K562 (cell line): ENCODE measurements around the gene SLC7A6OS. TPM values are rescaled to one million over a fixed set of nuclear protein-coding genes. Genes with fewer than 3 reads are reported as not detected.

Source experiments
- BHLHE40 ChIP-seq: IDR thresholded peaks from 2 replicates; pipeline ENCODE4 v1.6.1; 2011; ENCODE audit warnings: low read length, improper control_type of control experiment
- CBFA2T2 ChIP-seq: fragments of 450-650 bp; conservative IDR thresholded peaks from 2 replicates; pipeline ENCODE4 v1.6.1; 2017; ENCODE audit warnings: mild to moderate bottlenecking
- CBFA2T3 ChIP-seq: fragments of 450-650 bp; IDR thresholded peaks from 2 replicates; pipeline ENCODE4 v1.6.1; 2017
- DPF2 ChIP-seq: fragments of 450-650 bp; IDR thresholded peaks from 2 replicates; pipeline ENCODE4 v1.6.1; 2016
- EP300 ChIP-seq: IDR thresholded peaks from 2 replicates; pipeline ENCODE4 v1.6.1; 2012; ENCODE audit warnings: low read length, improper control_type of control experiment
- ETV1 ChIP-seq: fragments of 450-650 bp; conservative IDR thresholded peaks from 2 replicates; pipeline ENCODE4 v1.6.1; 2016; ENCODE audit warnings: missing genetic modification characterization, control low read depth, low read depth, missing compliant biosample characterization
- LEF1 ChIP-seq: fragments of 450-650 bp; IDR thresholded peaks from 2 replicates; pipeline ENCODE4 v1.6.1; 2016; ENCODE audit warnings: mild to moderate bottlenecking
- NFIC ChIP-seq: fragments of 450-650 bp; IDR thresholded peaks from 2 replicates; pipeline ENCODE4 v1.6.1; 2017; ENCODE audit warnings: mild to moderate bottlenecking, inconsistent platforms
- RAD51 ChIP-seq: fragments of 450-650 bp; IDR thresholded peaks from 2 replicates; pipeline ENCODE4 v1.7.1; 2016; ENCODE audit warnings: low read depth, mild to moderate bottlenecking, borderline replicate concordance
- SMAD4 ChIP-seq: fragments of 250-450 bp; sonication (Bioruptor Pico); conservative IDR thresholded peaks from 2 replicates; pipeline ENCODE4 v1.8.0; 2021; ENCODE audit warnings: inconsistent platforms, mild to moderate bottlenecking, moderate library complexity
- SMARCA4 ChIP-seq: fragments of 450-650 bp; IDR thresholded peaks from 2 replicates; pipeline ENCODE4 v1.6.1; 2016
- SOX6 ChIP-seq: fragments of 450-650 bp; IDR thresholded peaks from 2 replicates; pipeline ENCODE4 v1.6.1; 2014; ENCODE audit warnings: mild to moderate bottlenecking
- TBL1XR1 ChIP-seq, 2 experiments: IDR thresholded peaks; 2 replicates each; pipeline ENCODE4 v1.6.1; 2012; ENCODE audit warnings: improper control_type of control experiment in 2 of 2, low read length in 2 of 2, mild to moderate bottlenecking in 1 of 2
- TFAM ChIP-seq: fragments of 250-450 bp; sonication (Bioruptor Pico); conservative IDR thresholded peaks from 2 replicates; pipeline ENCODE4 v1.5.0; 2021; ENCODE audit warnings: mild to moderate bottlenecking, moderate library complexity
- ZNF766 ChIP-seq: fragments of 200-800 bp; sonication (Bioruptor generic); conservative IDR thresholded peaks from 2 replicates; pipeline ENCODE4 v1.6.1; 2016; ENCODE audit warnings: missing genetic modification characterization, missing compliant biosample characterization
- polyA plus RNA-seq, 8 experiments: library from polyadenylated mRNA; depleted of rRNA in 4 of 8; stranded (reverse) in 5 of 8; unstranded in 3 of 8; fragments of >200 nt; fragmentation: Nextera tagmentation in 2 of 8; fragmentation: Illumina TruSeq in 1 of 8; extraction: Ambion mirVana in 2 of 8; extraction: Trizol in 1 of 8; gene quantifications; 2 replicates each; pipeline versions ENCODE4 v1.2.1 to v1.2.3, GENCODE V29; 2011 to 2014; ENCODE audit warnings: inconsistent platforms in 1 of 8, missing spikeins in 1 of 8
- total RNA-seq, 7 experiments: library from RNA; depleted of rRNA in 6 of 7; stranded (reverse); fragments of >200 nt in 6 of 7; fragmentation: Illumina TruSeq in 2 of 7; extraction: Trizol in 2 of 7; gene quantifications; 2 replicates each; pipeline versions ENCODE4 v1.2.1 to v1.2.3, GENCODE V29; 2011 to 2021; ENCODE audit warnings: low replicate concordance in 1 of 7
- TF ChIP-seq, protein P1 (sequence below): fragments of 450-650 bp; IDR thresholded peaks from 2 replicates; pipeline ENCODE4 v1.6.1; 2016
- TF ChIP-seq, protein P2 (sequence below): fragments of 450-650 bp; IDR thresholded peaks from 2 replicates; pipeline ENCODE4 v1.6.1; 2016; ENCODE audit warnings: low read depth, mild to moderate bottlenecking, moderate library complexity
- TF ChIP-seq, protein P3 (sequence below): fragments of 450-650 bp; IDR thresholded peaks from 2 replicates; pipeline ENCODE4 v1.6.1; 2016; ENCODE audit warnings: borderline replicate concordance
- TF ChIP-seq, protein P4 (sequence below): fragments of 200-800 bp; sonication (Bioruptor generic); IDR thresholded peaks from 2 replicates; pipeline ENCODE4 v1.6.1; 2017; ENCODE audit warnings: missing genetic modification characterization, missing compliant biosample characterization
- TF ChIP-seq, protein P5 (sequence below), 2 experiments: IDR thresholded peaks; 2 replicates each; pipeline ENCODE4 v1.6.1; 2011; ENCODE audit warnings: borderline replicate concordance in 1 of 2, control low read depth in 1 of 2, low read depth in 1 of 2, low read length in 1 of 2, mild to moderate bottlenecking in 1 of 2, mixed read lengths in 1 of 2, moderate library complexity in 1 of 2; ENCODE audit not compliant: insufficient read depth in 1 of 2, insufficient read length in 1 of 2, poor library complexity in 1 of 2, severe bottlenecking in 1 of 2; ENCODE audit errors: extremely low read depth in 1 of 2
- TF ChIP-seq, protein P6 (sequence below), 2 experiments: fragments of 450-650 bp; conservative IDR thresholded peaks; 2 replicates each; pipeline ENCODE4 v1.6.1; 2017; ENCODE audit warnings: mild to moderate bottlenecking in 2 of 2, moderate library complexity in 2 of 2

Gene SLC7A6OS
- total and polyA plus RNA-seq, 9 of the 15 experiments (the other 6 are each of a cell fraction or from before 2014, with no cell fraction given) = 2.7 to 23.6 (median 17.2) TPM

DNA sequence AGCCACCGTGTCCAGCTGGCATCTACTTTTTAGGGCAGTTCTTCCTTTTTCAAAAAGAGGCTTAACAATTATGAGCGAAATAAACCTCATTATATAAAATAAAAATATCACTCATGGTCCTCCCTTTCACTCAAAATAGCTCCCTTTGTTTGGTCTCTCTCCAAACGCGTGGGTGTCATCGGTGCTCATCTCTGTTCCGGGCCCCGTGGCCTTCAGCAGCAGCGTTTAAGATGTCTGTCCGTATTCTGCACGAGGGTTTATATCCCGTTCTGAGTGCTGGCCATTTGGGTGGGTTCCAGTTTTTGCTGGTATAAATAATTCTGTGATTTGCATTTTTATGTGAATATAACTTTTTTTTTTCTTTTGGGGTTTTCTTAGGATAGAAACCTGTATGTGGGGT lies 33.5 kb upstream of the SLC7A6OS start (continued):
- TF ChIP-seq, protein P1, sequence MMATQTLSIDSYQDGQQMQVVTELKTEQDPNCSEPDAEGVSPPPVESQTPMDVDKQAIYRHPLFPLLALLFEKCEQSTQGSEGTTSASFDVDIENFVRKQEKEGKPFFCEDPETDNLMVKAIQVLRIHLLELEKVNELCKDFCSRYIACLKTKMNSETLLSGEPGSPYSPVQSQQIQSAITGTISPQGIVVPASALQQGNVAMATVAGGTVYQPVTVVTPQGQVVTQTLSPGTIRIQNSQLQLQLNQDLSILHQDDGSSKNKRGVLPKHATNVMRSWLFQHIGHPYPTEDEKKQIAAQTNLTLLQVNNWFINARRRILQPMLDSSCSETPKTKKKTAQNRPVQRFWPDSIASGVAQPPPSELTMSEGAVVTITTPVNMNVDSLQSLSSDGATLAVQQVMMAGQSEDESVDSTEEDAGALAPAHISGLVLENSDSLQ = peak; percentile 39
- TF ChIP-seq SOX6 = peak; percentile 56
- 0 out of 2 replicates have a peak, but pooled peaks have one; percentile 20 for TF ChIP-seq RAD51
- no peak for TF ChIP-seq TFAM
- TF ChIP-seq SMAD4 = 0 out of 2 replicates have a peak, but pooled peaks have one; percentile 26
- 0 out of 2 replicates have a peak, but pooled peaks have one; percentile 36 for TF ChIP-seq ETV1 (tag)
- TF ChIP-seq, protein P2, sequence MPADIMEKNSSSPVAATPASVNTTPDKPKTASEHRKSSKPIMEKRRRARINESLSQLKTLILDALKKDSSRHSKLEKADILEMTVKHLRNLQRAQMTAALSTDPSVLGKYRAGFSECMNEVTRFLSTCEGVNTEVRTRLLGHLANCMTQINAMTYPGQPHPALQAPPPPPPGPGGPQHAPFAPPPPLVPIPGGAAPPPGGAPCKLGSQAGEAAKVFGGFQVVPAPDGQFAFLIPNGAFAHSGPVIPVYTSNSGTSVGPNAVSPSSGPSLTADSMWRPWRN = 0 out of 2 replicates have a peak, but pooled peaks have one; percentile 24
- TF ChIP-seq, protein P3, sequence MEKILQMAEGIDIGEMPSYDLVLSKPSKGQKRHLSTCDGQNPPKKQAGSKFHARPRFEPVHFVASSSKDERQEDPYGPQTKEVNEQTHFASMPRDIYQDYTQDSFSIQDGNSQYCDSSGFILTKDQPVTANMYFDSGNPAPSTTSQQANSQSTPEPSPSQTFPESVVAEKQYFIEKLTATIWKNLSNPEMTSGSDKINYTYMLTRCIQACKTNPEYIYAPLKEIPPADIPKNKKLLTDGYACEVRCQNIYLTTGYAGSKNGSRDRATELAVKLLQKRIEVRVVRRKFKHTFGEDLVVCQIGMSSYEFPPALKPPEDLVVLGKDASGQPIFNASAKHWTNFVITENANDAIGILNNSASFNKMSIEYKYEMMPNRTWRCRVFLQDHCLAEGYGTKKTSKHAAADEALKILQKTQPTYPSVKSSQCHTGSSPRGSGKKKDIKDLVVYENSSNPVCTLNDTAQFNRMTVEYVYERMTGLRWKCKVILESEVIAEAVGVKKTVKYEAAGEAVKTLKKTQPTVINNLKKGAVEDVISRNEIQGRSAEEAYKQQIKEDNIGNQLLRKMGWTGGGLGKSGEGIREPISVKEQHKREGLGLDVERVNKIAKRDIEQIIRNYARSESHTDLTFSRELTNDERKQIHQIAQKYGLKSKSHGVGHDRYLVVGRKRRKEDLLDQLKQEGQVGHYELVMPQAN = 0 out of 2 replicates have a peak, but pooled peaks have one; percentile 26
- TF ChIP-seq NFIC = peak; percentile 52
- TF ChIP-seq EP300 = 0 out of 2 replicates have a peak, but pooled peaks have one; percentile 9
- no peak for TF ChIP-seq CBFA2T2
- 0 out of 2 replicates have a peak, but pooled peaks have one; percentile 24 for TF ChIP-seq LEF1
- TF ChIP-seq DPF2 = peak; percentile 65
- peak; percentile 46; the same call in 1 of the 2 replicates for TF ChIP-seq ZNF766 (CRISPR knock-in tag)
- peak; percentile 66 for TF ChIP-seq SMARCA4
- TF ChIP-seq, protein P4, sequence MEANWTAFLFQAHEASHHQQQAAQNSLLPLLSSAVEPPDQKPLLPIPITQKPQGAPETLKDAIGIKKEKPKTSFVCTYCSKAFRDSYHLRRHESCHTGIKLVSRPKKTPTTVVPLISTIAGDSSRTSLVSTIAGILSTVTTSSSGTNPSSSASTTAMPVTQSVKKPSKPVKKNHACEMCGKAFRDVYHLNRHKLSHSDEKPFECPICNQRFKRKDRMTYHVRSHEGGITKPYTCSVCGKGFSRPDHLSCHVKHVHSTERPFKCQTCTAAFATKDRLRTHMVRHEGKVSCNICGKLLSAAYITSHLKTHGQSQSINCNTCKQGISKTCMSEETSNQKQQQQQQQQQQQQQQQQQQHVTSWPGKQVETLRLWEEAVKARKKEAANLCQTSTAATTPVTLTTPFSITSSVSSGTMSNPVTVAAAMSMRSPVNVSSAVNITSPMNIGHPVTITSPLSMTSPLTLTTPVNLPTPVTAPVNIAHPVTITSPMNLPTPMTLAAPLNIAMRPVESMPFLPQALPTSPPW (CRISPR knock-in tag) = no peak
- TF ChIP-seq, protein P5, sequence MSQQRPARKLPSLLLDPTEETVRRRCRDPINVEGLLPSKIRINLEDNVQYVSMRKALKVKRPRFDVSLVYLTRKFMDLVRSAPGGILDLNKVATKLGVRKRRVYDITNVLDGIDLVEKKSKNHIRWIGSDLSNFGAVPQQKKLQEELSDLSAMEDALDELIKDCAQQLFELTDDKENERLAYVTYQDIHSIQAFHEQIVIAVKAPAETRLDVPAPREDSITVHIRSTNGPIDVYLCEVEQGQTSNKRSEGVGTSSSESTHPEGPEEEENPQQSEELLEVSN (IDR thresholded peaks at IDR 0.05; ENCODE audit: borderline replicate concordance in 1 of 2, extremely low read depth in 1 of 2, insufficient read depth in 1 of 2, insufficient read length in 1 of 2, low read depth in 1 of 2, low read length in 1 of 2, poor library complexity in 1 of 2, severe bottlenecking in 1 of 2) = peak in 1 of 2 experiments; percentile 30
- 0 out of 4 replicates have a peak, but pooled peaks of 1 of the 2 experiments have one; percentile 35 for TF ChIP-seq TBL1XR1 (IDR thresholded peaks at IDR 0.05; ENCODE audit: low read length in 2 of 2)
- TF ChIP-seq, protein P6, sequence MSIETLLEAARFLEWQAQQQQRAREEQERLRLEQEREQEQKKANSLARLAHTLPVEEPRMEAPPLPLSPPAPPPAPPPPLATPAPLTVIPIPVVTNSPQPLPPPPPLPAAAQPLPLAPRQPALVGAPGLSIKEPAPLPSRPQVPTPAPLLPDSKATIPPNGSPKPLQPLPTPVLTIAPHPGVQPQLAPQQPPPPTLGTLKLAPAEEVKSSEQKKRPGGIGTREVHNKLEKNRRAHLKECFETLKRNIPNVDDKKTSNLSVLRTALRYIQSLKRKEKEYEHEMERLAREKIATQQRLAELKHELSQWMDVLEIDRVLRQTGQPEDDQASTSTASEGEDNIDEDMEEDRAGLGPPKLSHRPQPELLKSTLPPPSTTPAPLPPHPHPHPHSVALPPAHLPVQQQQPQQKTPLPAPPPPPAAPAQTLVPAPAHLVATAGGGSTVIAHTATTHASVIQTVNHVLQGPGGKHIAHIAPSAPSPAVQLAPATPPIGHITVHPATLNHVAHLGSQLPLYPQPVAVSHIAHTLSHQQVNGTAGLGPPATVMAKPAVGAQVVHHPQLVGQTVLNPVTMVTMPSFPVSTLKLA (conservative IDR thresholded peaks at IDR 0.05) = peak in 1 of 2 experiments; percentile 47; a peak in 1 of 4 replicates
- 0 out of 2 replicates have a peak, but pooled peaks have one; percentile 25 for TF ChIP-seq BHLHE40
- TF ChIP-seq CBFA2T3 = peak; percentile 31; the same call in 1 of the 2 replicates
